Activated T-cell treated with anti-CD3 and anti-CD28 coated beads, Interleukin-2, amount 50 U/mL, for 4 hours (primary cell): ENCODE data around the gene CNTN2. TPM values are rescaled to one million over a fixed set of nuclear protein-coding genes. Genes with fewer than 3 reads are reported as not detected.

Experiments used
- ATAC-seq, 2 donors: fragments of 200-7000 bp; cut with Tn5 transposase; one replicate each; pipeline ENCODE4 v1.10.0; 2021
- DNase-seq: peaks from one replicate; pipeline ENCODE4 v3.0.0-alpha.2; 2020
- H3K27me3 Mint-ChIP-seq: one replicate; pipeline ENCODE4 v1.8.0; 2021; ENCODE audit warnings: low read depth, mixed read lengths
- H3K36me3 Mint-ChIP-seq: one replicate; pipeline ENCODE4 v1.8.0; 2022; ENCODE audit warnings: mixed read lengths; ENCODE audit not compliant: insufficient read depth
- H3K4me1 Mint-ChIP-seq: one replicate; pipeline ENCODE4 v1.8.0; 2021; ENCODE audit warnings: low read depth, mixed read lengths
- H3K4me3 Mint-ChIP-seq: one replicate; pipeline ENCODE4 v1.8.0; 2021; ENCODE audit warnings: mild to moderate bottlenecking, moderate library complexity, mixed read lengths
- H3K9me3 Mint-ChIP-seq: one replicate; pipeline ENCODE4 v1.8.0; 2021; ENCODE audit warnings: mixed read lengths
- total RNA-seq, 3 donors: library from RNA; stranded (reverse); gene quantifications; one replicate each; pipeline ENCODE4 v1.2.1, GENCODE V29; 2021

The CNTN2 gene
- total RNA-seq, 3 donors from 2014 or later: not detected

DNA sequence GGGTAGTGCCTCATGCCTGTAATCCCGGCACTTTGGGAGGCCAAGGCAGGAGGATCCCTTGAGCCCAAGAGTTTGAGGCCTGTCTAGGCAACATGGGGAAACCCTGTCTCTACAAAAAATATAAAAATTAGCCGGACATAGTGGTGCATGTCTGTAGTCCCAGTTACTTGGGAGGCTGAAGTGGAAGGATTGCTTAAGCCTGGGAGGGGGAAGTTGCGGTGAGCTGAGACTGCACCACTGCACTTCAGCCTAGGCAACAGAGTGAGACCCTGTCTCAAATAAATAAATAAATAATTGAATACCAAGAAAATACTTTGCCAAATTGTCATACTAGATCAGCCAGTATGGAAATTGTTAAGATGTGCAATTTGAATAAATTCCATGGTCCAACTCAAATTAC, 84.6 kb downstream of the CNTN2 start:
- Mint-ChIP-seq H3K4me3 (no peak overlapping the region), H3K36me3 (no peaks in the 10 kb centered on the region), H3K9me3 (no peaks in the 10 kb centered on the region), H3K4me1 (peaks cover 4% of the 10 kb centered on the region), H3K27me3 (no peaks in the 10 kb centered on the region)
- ATAC-seq (no peak), DNase-seq (no peak)

Other genes starting within 250 kb of the CNTN2 start
- gene NFASC, start 172.3 kb upstream of the CNTN2 start, total RNA-seq: under 1 TPM; 0.13 to 0.41 (median 0.13) TPM
- 1 to 10 TPM; 2.3 to 3.1 (median 2.9) TPM for gene TMEM81, start 41.2 kb downstream of the CNTN2 start, total RNA-seq
- gene RBBP5, start 78.8 kb downstream of the CNTN2 start, total RNA-seq: 10 to 100 TPM; 27.4 to 36.2 (median 31.2) TPM
- gene DSTYK, start 168.5 kb downstream of the CNTN2 start, total RNA-seq: 10 to 100 TPM; 13.8 to 15.9 (median 15.0) TPM
- 10 to 100 TPM in 2 of 3 donors, 1 to 10 TPM in 1; 7.8 to 13.6 (median 11.5) TPM for gene TMCC2, start 184.7 kb downstream of the CNTN2 start, total RNA-seq